Measurements from ENCODE around the gene CADPS. TPM values are rescaled to one million over a fixed set of nuclear protein-coding genes. Genes with fewer than 3 reads are reported as not detected.

Gene CADPS
- total and polyA plus RNA-seq, 8 donors, result 16.1 to 112 (median 26.0) TPM

DNA sequence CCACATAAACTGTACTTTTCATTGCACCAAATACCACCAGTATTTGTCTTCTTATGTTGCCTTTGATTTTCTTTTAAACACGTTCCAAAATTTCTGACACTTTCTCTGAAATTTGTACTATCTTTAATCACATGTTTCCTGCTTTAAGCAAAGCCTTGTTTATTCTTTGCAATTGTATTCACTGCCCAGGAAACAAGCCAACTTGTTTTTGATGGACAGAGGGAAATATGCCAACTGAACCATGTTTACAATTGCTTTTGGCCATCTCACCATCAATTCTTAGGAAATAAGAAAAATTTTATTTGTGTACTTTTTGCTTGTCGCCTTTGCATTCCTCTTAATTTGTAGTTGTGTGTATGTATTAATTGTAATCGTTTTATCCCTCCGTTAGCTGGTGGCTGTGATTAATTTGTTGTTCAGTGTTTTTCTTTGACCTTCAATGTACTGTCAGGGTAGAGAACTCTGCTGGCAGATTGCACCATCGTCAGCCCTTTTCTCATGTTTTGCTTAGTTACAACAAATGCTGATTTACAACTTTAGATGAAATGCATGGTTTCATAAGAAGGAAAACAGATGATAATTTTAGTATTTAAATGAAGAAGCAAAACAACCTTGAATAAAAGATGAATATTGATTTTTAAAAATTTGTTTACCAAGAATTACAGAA is 482.5 kb downstream of the CADPS start:
- Histone ChIP-seq H3K4me3 (no peak overlapping the region), H3K27me3 (peaks cover 0 to 8% (median 0%) of the 10 kb centered on the region in 4 donors), H3K36me3 (no peaks in the 10 kb centered on the region), H3K4me1 (peaks cover 0 to 6% (median 0%) of the 10 kb centered on the region in 3 donors), H3K27ac (no peak overlapping the region), H3K9me3 (no peaks in the 10 kb centered on the region)
- FAIRE-seq (no peak), ATAC-seq (no peak), DNase-seq (no peak)
- intact Hi-C loops (cut with DNase I), result no loop called here
- TF ChIP-seq, protein P1, sequence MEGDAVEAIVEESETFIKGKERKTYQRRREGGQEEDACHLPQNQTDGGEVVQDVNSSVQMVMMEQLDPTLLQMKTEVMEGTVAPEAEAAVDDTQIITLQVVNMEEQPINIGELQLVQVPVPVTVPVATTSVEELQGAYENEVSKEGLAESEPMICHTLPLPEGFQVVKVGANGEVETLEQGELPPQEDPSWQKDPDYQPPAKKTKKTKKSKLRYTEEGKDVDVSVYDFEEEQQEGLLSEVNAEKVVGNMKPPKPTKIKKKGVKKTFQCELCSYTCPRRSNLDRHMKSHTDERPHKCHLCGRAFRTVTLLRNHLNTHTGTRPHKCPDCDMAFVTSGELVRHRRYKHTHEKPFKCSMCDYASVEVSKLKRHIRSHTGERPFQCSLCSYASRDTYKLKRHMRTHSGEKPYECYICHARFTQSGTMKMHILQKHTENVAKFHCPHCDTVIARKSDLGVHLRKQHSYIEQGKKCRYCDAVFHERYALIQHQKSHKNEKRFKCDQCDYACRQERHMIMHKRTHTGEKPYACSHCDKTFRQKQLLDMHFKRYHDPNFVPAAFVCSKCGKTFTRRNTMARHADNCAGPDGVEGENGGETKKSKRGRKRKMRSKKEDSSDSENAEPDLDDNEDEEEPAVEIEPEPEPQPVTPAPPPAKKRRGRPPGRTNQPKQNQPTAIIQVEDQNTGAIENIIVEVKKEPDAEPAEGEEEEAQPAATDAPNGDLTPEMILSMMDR (IDR thresholded peaks at IDR 0.05), result no peak
- WGBS, 2 donors, result 8 to 17% methylated on average over 5 of the region's 5 CpGs

DNA sequence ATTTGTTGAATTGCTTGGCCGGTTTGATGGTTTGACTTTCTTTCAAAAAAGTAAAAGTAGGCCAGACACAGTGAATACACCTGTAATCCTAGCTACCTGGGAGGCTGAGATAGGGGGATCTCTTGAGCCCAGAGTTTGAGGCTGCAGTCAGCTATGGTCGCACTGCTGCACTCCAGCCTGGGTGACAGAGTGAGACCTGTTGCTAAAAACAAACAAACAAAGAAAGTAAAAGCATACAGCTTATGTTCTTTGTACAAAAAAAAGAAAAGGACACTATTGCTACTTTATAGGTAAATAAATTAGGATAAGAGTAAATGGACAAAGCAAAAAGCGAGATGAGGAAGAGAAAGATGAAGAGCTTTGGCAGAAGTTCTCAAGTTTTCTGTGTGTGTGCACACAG is 488.0 kb downstream of the CADPS start:
- H3K9me3 ChIP-seq, result no peaks in the 10 kb centered on the region
- H3K36me3 ChIP-seq, result no peaks in the 10 kb centered on the region
- H3K4me1 ChIP-seq, result peaks cover 0 to 2% (median 0%) of the 10 kb centered on the region in 3 donors
- no peak overlapping the region for H3K27ac ChIP-seq
- DNase-seq (no peak), FAIRE-seq (no peak), ATAC-seq (no peak)
- H3K27me3 ChIP-seq, result peaks cover 0 to 10% (median 0%) of the 10 kb centered on the region in 4 donors
- no peak overlapping the region for H3K4me3 ChIP-seq
- TF ChIP-seq, protein P1 (IDR thresholded peaks at IDR 0.05), result no peak
- WGBS, 2 donors, result 78 to 96% methylated on average over 3 of the region's 3 CpGs
- intact Hi-C loops (cut with DNase I), result no loop called here

DNA sequence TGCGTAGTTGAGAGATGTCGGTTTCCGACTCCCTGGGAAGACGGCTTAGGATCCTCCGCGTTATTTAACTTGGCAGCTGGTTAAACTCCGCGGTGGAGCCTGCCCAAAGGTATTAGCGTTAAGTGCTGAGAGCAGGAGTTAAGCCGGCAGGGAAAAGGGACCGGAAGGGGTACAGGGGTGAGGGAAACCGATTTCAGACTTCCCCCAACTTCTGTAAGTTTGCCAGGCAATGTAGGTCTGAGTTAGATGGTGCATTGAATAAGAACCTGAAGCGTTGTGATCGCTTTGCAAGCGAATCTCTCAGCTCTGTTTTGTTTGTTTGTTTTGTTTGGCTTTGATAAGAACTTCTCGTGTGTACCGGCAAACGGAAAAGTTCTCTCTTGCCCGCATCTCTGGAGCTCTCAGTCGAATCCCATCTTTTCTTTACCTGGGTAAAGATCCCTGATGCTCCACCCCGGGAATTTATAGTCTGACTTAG is 495.9 kb downstream of the CADPS start:
- TF ChIP-seq, protein P1 (IDR thresholded peaks at IDR 0.05), result no peak
- H3K27me3 ChIP-seq, result peaks cover 0 to 51% (median 11%) of the 10 kb centered on the region in 4 donors
- FAIRE-seq (no peak), DNase-seq (no peak), ATAC-seq (no peak)
- no peak overlapping the region for H3K4me3 ChIP-seq
- 3% methylated on average over 21 of the region's 21 CpGs for WGBS, 2 donors
- no peaks in the 10 kb centered on the region for H3K36me3 ChIP-seq
- intact Hi-C loops (cut with DNase I), result no loop called here
- H3K27ac ChIP-seq, result no peak overlapping the region
- no peaks in the 10 kb centered on the region for H3K4me1 ChIP-seq
- H3K9me3 ChIP-seq, result no peaks in the 10 kb centered on the region

DNA sequence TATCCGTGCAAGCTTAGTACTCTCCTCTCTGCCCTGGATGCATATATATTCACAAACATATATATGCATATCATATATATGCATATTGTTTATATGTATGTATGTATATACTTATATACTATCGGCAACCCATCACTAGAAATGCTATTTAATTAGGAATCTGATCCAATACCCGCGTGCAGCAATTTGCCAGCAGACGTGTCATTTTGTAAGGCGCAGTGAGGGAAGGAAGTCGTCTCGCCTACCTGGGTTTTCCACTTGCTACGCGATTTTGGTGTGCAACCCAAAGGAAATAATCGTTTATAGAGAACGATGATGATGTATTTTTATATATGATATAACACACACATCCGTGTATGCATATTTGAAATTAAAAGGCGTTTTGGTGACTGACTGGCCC is 496.3 kb downstream of the CADPS start:
- no peak overlapping the region for H3K4me3 ChIP-seq
- peaks cover 0 to 55% (median 11%) of the 10 kb centered on the region in 4 donors for H3K27me3 ChIP-seq
- ATAC-seq (no peak), FAIRE-seq (no peak), DNase-seq (no peak)
- H3K4me1 ChIP-seq, result no peaks in the 10 kb centered on the region
- no peaks in the 10 kb centered on the region for H3K36me3 ChIP-seq
- TF ChIP-seq, protein P1 (IDR thresholded peaks at IDR 0.05), result no peak
- no peak overlapping the region for H3K27ac ChIP-seq
- WGBS, 2 donors, result 6 to 10% methylated on average over 14 of the region's 14 CpGs
- H3K9me3 ChIP-seq, result no peaks in the 10 kb centered on the region
- intact Hi-C loops (cut with DNase I), result no loop called here

DNA sequence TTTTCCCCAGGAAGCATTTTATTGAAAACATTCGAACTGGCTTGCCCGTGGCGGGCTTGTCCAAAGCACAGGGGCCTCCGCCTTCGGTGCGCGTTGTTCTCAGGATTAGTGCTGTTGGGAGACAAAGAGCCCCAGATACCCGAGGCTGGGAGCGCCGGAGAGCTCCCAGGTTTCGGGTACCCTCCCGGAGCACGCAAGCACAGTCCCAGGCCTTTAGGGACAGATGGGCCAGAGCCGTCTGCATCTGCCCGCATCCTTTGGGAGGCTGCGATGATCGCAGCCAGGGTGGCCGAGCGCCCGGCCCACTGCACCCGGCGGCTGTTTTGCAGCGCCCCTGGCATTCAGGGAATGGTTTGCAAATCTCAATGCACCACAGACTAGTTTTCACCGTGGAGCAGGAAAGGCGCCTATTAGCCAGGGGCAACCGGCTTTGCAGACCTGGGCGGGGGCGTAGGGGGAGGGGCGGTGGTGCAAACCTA is 496.9 kb downstream of the CADPS start:
- Histone ChIP-seq H3K36me3 (no peaks in the 10 kb centered on the region), H3K27me3 (peaks cover 0 to 56% (median 11%) of the 10 kb centered on the region in 4 donors), H3K4me1 (no peaks in the 10 kb centered on the region), H3K27ac (no peak overlapping the region), H3K4me3 (no peak overlapping the region), H3K9me3 (no peaks in the 10 kb centered on the region)
- ATAC-seq (no peak), DNase-seq (no peak), FAIRE-seq (no peak)
- WGBS, 2 donors, result 5 to 7% methylated on average over 29 of the region's 29 CpGs
- TF ChIP-seq, protein P1 (IDR thresholded peaks at IDR 0.05), result no peak
- intact Hi-C loops (cut with DNase I), result no loop called here
